Measurements from ENCODE around the gene BPIFA1. TPM values are rescaled to one million over a fixed set of nuclear protein-coding genes. Genes with fewer than 3 reads are reported as not detected.
A peak's percentile ranks its signal among the peaks of the same experiment; 100 is the strongest.

The BPIFA1 gene
- total RNA-seq, 6 donors from 2014 or later, result 0.26 to 61.8 (median 2.6) TPM

DNA sequence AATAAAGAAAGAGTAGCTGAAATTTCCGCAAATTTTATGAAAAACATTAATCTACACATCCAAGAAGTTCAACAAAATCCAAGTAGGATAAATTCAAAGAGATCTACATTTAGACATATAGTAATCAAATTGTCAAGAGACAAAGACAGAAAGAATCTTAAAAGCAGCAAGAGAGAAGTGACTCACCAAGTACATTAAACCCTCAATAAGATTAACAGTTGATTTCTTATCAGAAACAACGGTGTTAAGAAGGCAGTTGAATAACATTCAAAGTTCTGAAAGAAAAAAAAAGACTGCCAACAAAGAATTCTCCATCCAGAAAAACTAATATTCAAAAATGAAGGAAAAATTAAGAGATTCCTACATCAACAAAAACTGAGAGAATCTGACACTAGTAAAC, 19.2 kb downstream of the BPIFA1 start:
- no peak overlapping the region for H3K4me3 ChIP-seq
- H3K9me3 ChIP-seq, result no peaks in the 10 kb centered on the region
- no peaks in the 10 kb centered on the region for H3K4me1 ChIP-seq
- no peaks in the 10 kb centered on the region for H3K36me3 ChIP-seq
- no peak for DNase-seq
- WGBS, 2 donors, result 67 to 68% methylated on average over 2 of the region's 2 CpGs
- no peak for ATAC-seq (ENCODE audit: low FRiP score in 2 of 2)
- TF ChIP-seq POLR2AphosphoS5 (IDR thresholded peaks at IDR 0.05), result no peak
- TF ChIP-seq, protein P1, sequence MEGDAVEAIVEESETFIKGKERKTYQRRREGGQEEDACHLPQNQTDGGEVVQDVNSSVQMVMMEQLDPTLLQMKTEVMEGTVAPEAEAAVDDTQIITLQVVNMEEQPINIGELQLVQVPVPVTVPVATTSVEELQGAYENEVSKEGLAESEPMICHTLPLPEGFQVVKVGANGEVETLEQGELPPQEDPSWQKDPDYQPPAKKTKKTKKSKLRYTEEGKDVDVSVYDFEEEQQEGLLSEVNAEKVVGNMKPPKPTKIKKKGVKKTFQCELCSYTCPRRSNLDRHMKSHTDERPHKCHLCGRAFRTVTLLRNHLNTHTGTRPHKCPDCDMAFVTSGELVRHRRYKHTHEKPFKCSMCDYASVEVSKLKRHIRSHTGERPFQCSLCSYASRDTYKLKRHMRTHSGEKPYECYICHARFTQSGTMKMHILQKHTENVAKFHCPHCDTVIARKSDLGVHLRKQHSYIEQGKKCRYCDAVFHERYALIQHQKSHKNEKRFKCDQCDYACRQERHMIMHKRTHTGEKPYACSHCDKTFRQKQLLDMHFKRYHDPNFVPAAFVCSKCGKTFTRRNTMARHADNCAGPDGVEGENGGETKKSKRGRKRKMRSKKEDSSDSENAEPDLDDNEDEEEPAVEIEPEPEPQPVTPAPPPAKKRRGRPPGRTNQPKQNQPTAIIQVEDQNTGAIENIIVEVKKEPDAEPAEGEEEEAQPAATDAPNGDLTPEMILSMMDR (IDR thresholded peaks at IDR 0.05), result no peak
- TF ChIP-seq POLR2A (IDR thresholded peaks at IDR 0.05), result no peak
- TF ChIP-seq EP300 (IDR thresholded peaks at IDR 0.05), result no peak
- H3K27me3 ChIP-seq, result no peaks in the 10 kb centered on the region
- H3K27ac ChIP-seq, result no peak overlapping the region

DNA sequence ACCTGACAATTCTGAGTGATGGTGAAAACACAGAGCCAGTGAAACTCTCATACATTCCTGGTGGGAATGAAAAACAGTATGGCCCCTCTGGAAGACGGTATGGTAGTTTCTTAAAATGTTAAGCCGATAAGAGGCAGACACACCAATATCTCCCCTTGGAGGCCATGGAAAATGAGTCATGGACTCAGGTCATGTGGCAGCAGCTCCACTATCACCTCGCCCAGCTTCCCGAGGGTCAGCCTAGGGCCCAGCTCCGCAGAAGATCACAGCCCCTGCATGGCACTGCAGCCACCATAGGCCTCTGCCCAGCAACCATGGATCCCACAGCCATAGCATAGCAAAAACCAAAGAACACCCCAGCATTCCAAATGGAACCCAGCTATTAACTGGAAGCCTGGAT, 21.4 kb downstream of the BPIFA1 start:
- ATAC-seq (ENCODE audit: low FRiP score in 2 of 2) (no peak), DNase-seq (no peak)
- no peak for TF ChIP-seq POLR2AphosphoS5 (IDR thresholded peaks at IDR 0.05)
- no peak for TF ChIP-seq EP300 (IDR thresholded peaks at IDR 0.05)
- TF ChIP-seq POLR2A (IDR thresholded peaks at IDR 0.05), result no peak
- TF ChIP-seq, protein P1 (IDR thresholded peaks at IDR 0.05), result no peak

DNA sequence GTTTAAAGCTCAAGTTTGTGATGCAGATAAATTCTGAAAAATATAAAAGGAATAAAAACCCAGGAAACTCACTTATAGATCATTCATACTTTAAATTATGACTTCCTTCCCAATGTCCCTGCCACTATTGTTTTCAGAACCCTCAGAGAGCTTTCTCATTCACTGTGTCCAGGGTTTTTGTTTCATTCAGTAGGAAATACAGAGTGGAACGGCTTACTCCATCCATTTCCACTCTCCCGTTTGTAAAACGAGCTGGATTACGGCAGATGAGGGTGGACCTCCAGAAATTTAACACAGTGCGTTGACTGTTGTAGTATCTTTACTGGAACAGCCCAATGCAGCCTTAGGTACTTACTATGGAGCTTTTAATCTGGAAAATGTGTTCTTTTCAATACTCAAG, 23.6 kb downstream of the BPIFA1 start:
- no peaks in the 10 kb centered on the region for H3K27me3 ChIP-seq
- H3K4me1 ChIP-seq, result peaks cover 0 to 11% (median 3%) of the 10 kb centered on the region in 4 donors
- no peak overlapping the region for H3K4me3 ChIP-seq
- 51 to 66% methylated on average over 5 of the region's 5 CpGs for WGBS, 2 donors
- no peak for TF ChIP-seq EP300 (IDR thresholded peaks at IDR 0.05)
- TF ChIP-seq, protein P1 (IDR thresholded peaks at IDR 0.05), result no peak
- TF ChIP-seq POLR2AphosphoS5 (IDR thresholded peaks at IDR 0.05), result no peak
- TF ChIP-seq POLR2A (IDR thresholded peaks at IDR 0.05), result no peak
- no peak for DNase-seq
- no peak overlapping the region for H3K27ac ChIP-seq
- no peak for ATAC-seq (ENCODE audit: low FRiP score in 2 of 2)
- H3K9me3 ChIP-seq, result no peaks in the 10 kb centered on the region
- H3K36me3 ChIP-seq, result no peaks in the 10 kb centered on the region

More for the DNA sequence above, 21.4 kb downstream of the BPIFA1 start:
- H3K4me1 ChIP-seq, result peaks cover 0 to 3% (median 0%) of the 10 kb centered on the region in 4 donors
- H3K9me3 ChIP-seq, result no peaks in the 10 kb centered on the region
- no peaks in the 10 kb centered on the region for H3K36me3 ChIP-seq
- no peaks in the 10 kb centered on the region for H3K27me3 ChIP-seq
- H3K4me3 ChIP-seq, result no peak overlapping the region
- WGBS, 2 donors, result 81 to 84% methylated on average over 5 of the region's 5 CpGs
- H3K27ac ChIP-seq, result no peak overlapping the region

DNA sequence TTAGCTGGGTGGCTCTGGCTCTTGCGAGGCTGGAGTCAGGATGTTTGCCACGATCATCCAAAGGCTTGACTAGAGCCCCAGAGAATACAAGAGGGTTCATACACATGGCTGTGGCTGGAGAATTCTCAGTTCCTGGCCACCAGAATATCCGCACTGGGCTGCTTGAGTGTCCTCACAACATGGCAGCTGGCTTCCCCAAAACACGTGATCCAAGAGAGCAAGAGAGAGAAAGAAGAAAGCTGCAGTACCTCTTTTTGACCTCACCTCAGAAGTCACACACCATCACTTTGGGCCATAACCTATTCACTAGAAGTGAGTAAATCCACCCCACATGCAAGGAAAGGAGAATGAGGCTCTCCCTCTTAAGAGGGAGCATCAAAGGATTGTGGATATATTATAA, 25.7 kb downstream of the BPIFA1 start:
- no peaks in the 10 kb centered on the region for H3K9me3 ChIP-seq
- peaks cover 0 to 11% (median 3%) of the 10 kb centered on the region in 4 donors for H3K4me1 ChIP-seq
- no peak for TF ChIP-seq EP300 (IDR thresholded peaks at IDR 0.05)
- no peaks in the 10 kb centered on the region for H3K36me3 ChIP-seq
- no peak overlapping the region for H3K4me3 ChIP-seq
- H3K27ac ChIP-seq, result no peak overlapping the region
- WGBS, 2 donors, result 54 to 86% methylated on average over 3 to 4 of the region's 4 CpGs
- ATAC-seq (ENCODE audit: low FRiP score in 2 of 2) (no peak), DNase-seq (no peak)
- peaks cover 0 to 1% (median 0%) of the 10 kb centered on the region in 4 donors for H3K27me3 ChIP-seq

DNA sequence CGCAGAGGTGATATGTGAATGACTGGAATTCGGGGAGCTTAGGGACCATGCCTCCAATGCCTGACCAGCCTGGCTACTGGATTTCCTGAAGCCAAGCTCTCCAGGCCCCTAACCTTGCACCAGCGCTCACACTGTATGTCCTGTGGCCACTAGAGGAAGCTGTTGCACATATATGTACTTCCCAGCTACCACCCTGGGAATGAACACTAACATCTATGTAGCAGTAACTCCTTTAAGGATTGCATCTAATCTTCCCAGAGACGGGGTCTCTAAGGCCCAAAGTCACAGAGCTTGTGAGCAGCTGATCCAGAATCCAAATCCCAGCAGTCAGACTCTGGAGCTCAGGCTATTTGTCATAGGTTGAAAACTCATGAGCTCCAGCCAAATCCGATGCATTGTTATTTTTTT, 26.9 kb downstream of the BPIFA1 start:
- TF ChIP-seq, protein P1 (IDR thresholded peaks at IDR 0.05), result peak in 3 of 6 experiments; percentile 32 to 49 (median 40)
- TF ChIP-seq EP300 (IDR thresholded peaks at IDR 0.05) (no peak), POLR2A (IDR thresholded peaks at IDR 0.05) (no peak), POLR2AphosphoS5 (IDR thresholded peaks at IDR 0.05) (no peak)
- H3K4me3 ChIP-seq, result no peak overlapping the region
- ATAC-seq (ENCODE audit: low FRiP score in 2 of 2), result peak; percentile 63 to 81
- no peaks in the 10 kb centered on the region for H3K9me3 ChIP-seq
- H3K27ac ChIP-seq, result no peak overlapping the region
- H3K36me3 ChIP-seq, result no peaks in the 10 kb centered on the region
- 27 to 33% methylated on average over 5 of the region's 5 CpGs for WGBS, 2 donors
- peaks cover 0 to 1% (median 0%) of the 10 kb centered on the region in 4 donors for H3K27me3 ChIP-seq
- DNase-seq, result peak in 1 of 2 donors; percentile 40
- peaks cover 0 to 11% (median 3%) of the 10 kb centered on the region in 4 donors for H3K4me1 ChIP-seq
